Heart right ventricle (tissue), 16 donors: Measurements from ENCODE around the gene IPP. TPM values are rescaled to one million over a fixed set of nuclear protein-coding genes. Genes with fewer than 3 reads are reported as not detected.

Experiments used
- ATAC-seq, 8 donors: fragments of 200-7000 bp; cut with Tn5 transposase; one replicate each; pipeline ENCODE4 v1.9.1; 2020; ENCODE audit warnings: mild to moderate bottlenecking in 8 of 8, moderate library complexity in 8 of 8, moderate number of reproducible peaks in 1 of 8
- DNase-seq, 2 donors: peaks; one replicate each; pipeline ENCODE4 v3.0.0-alpha.2; 2020
- H3K27ac ChIP-seq, 10 donors: fragments of 200-600 bp; sonication (generic) in 2 of 10; one replicate each; pipeline versions ENCODE4 v1.5.0 to v1.8.0; 2020 to 2022; ENCODE audit warnings: mild to moderate bottlenecking in 3 of 10
- H3K27me3 ChIP-seq, 7 donors: fragments of 200-600 bp; one replicate each; pipeline ENCODE4 v1.8.0; 2021 to 2022; ENCODE audit warnings: mild to moderate bottlenecking in 2 of 7
- H3K36me3 ChIP-seq, 9 donors: fragments of 200-600 bp; sonication (generic) in 1 of 9; one replicate each; pipeline versions ENCODE4 v1.5.0 to v1.8.0; 2020 to 2022; ENCODE audit warnings: mild to moderate bottlenecking in 2 of 9
- H3K4me1 ChIP-seq, 9 donors: fragments of 200-600 bp; sonication (generic) in 1 of 9; one replicate each; pipeline versions ENCODE4 v1.5.0 to v1.8.0; 2020 to 2022; ENCODE audit warnings: mild to moderate bottlenecking in 4 of 9
- H3K4me3 ChIP-seq, 10 donors: fragments of 200-600 bp; sonication (generic) in 2 of 10; one replicate each; pipeline versions ENCODE4 v1.5.0 to v1.8.0; 2020 to 2022; ENCODE audit warnings: mild to moderate bottlenecking in 7 of 10, moderate library complexity in 2 of 10
- H3K9me3 ChIP-seq, 11 donors: fragments of 200-600 bp in 10 of 11; sonication (generic) in 2 of 11; one replicate each; pipeline versions ENCODE4 v1.5.0 to v1.8.0; 2013 to 2022; ENCODE audit warnings: mild to moderate bottlenecking in 2 of 11, control low read depth in 1 of 11, moderate library complexity in 1 of 11
- WGBS, 2 donors: extraction: QIAGEN DNeasy Blood & Tissue Kit; methylation state at CpG; one replicate each; pipeline ENCODE4 v1.1.7; 2013; ENCODE audit warnings: inconsistent platforms in 1 of 2; 5-methylcytosine and 5-hydroxymethylcytosine counted together
- intact Hi-C, 10 donors: fragments of 100-400 bp; cut with DNase I; formaldehyde crosslinking; loops; one replicate each; pipeline versions ENCODE4 v1.11.1 to v1.14.2; 2022
- polyA plus RNA-seq, 2 donors: library from polyadenylated mRNA; stranded (reverse); fragments of 200-250 nt; gene quantifications; one replicate each; pipeline ENCODE4 v1.2.3, GENCODE V29; 2013
- total RNA-seq, 10 donors: library from RNA; stranded (reverse); fragmentation: NEBNext Ultra II Directional in 3 of 10; extraction: Animal tissue kit (Norgen Biotek cat#: 25700) in 3 of 10; gene quantifications; one replicate each; pipeline versions ENCODE4 v1.2.1 to v1.2.4, GENCODE V29; 2021 to 2023
- TF ChIP-seq, protein P1 (sequence below), 9 donors: fragments of 200-600 bp; sonication (generic) in 2 of 9; IDR thresholded peaks; one replicate each; pipeline versions ENCODE4 v1.5.0 to v1.8.0; 2021 to 2022; ENCODE audit warnings: antibody characterized with exemption in 9 of 9, mild to moderate bottlenecking in 5 of 9, moderate library complexity in 1 of 9
- donor health status: Arrhythmogenic right ventricular cardiomyopathy.
- donor health status: ischemic (EF 13 %, LVEDD 7.1; RV severe dilation, severe dysfunction).
- donor health status: healthy with polysubstance abuse.
- donor health status: DM: no; HTN: yes; CAD: no.
- donor health status: DM: no; HTN: no; CAD: no.
- donor health status: ischemic (EF 25% LVEDD 6.9; RV normal size, moderate dysfunction).
- donor health status: ischemic (EF 25% LVEDD 5.7; RV mildly dilated, moderate dysfunction).
- donor health status: healthy.
- donor health status: DM: yes; HTN: yes; CAD: no.
- donor health status: Ischemic cardiomyopathy.
- donor health status: ischemic (EF 35%, LVEDD 5.7; RV mildly dilated, moderate dysfunction).
- donor health status: nonischemic (EF 11% LVEDD 7.7; RV severe dilation, severe dysfunction).
- donor health status: DM: yes; HTN: yes; CAD: no.
- donor health status: PGD.
- donor health status: ischemic (EF 29% LVEDD 5.4; RV normal size, mild dysfunction).
- donor health status: nonischemic (EF 23%, LVEDD 6.1; RV moderate dilation, normal function).

The IPP gene
- total and polyA plus RNA-seq, 12 donors = 2.1 to 30.0 (median 20.6) TPM

DNA sequence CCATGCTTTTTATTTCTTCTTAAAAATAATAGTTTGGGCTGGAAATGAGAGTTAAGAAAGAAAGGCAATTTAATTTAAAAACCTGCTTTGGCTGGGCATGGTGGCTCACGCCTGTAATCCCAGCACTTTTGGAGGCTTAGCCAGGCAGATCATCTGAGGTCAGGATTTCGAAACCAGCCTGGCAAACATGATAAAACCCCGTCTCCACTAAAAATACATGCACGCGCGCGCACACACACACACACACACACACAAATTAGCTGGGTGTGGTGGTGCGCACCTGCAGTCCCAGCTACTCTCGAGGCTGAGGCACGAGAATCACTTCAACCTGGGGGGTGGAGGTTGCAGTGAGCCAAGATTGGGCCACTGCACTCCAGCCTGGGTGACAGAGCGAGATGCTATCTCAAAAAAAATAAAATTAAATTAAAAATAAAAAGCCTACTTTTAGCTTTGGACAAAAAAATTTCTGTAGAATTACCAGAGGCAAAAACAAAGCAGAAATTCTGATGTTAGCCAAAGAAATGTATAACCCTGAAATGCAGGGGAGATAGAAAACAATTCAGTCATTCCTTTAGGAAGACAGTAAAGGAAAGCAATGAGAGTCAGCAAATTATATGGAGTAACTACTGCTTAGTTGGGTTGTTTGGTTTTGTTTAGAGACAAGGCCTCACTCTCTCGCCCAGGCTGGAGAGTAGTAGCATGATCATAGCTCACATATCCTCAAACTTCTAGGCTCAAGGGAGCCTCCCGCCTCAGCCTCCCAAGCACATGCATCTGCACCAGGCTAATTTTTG lies 15.7 kb upstream of the IPP start:
- TF ChIP-seq, protein P1, sequence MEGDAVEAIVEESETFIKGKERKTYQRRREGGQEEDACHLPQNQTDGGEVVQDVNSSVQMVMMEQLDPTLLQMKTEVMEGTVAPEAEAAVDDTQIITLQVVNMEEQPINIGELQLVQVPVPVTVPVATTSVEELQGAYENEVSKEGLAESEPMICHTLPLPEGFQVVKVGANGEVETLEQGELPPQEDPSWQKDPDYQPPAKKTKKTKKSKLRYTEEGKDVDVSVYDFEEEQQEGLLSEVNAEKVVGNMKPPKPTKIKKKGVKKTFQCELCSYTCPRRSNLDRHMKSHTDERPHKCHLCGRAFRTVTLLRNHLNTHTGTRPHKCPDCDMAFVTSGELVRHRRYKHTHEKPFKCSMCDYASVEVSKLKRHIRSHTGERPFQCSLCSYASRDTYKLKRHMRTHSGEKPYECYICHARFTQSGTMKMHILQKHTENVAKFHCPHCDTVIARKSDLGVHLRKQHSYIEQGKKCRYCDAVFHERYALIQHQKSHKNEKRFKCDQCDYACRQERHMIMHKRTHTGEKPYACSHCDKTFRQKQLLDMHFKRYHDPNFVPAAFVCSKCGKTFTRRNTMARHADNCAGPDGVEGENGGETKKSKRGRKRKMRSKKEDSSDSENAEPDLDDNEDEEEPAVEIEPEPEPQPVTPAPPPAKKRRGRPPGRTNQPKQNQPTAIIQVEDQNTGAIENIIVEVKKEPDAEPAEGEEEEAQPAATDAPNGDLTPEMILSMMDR (IDR thresholded peaks at IDR 0.05) = no peak
- Histone ChIP-seq H3K27me3 (no peaks in the 10 kb centered on the region), H3K4me3 (no peak overlapping the region), H3K36me3 (no peaks in the 10 kb centered on the region), H3K4me1 (no peaks in the 10 kb centered on the region), H3K27ac (no peak overlapping the region), H3K9me3 (no peaks in the 10 kb centered on the region)
- intact Hi-C loops = no loop called here
- ATAC-seq (no peak), DNase-seq (no peak)
- 88 to 94% methylated on average over 13 of the region's 13 CpGs for WGBS, 2 donors

DNA sequence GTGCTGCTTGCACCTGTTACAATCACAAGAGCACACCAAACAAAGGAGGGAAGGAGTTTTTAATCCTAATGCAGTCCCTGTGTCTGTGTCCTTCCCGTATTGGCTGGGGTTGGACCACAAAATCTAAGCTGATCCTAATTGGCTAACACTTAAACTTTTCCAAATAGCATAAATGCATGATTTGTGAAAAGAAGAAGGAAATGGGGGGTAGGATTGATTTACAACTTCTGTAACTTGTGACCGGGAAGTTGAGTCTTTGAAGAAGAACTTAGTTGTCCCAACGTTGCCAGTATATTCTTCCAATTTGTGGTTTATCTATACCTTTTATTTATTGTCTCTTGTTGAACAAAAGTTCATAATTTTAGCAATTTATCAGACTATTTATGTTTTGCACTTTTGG lies 11.8 kb upstream of the IPP start:
- Histone ChIP-seq H3K4me3 (no peak overlapping the region), H3K27ac (no peak overlapping the region), H3K9me3 (no peaks in the 10 kb centered on the region), H3K27me3 (no peaks in the 10 kb centered on the region), H3K36me3 (no peaks in the 10 kb centered on the region), H3K4me1 (no peaks in the 10 kb centered on the region)
- DNase-seq (no peak), ATAC-seq (no peak)
- WGBS, 2 donors = 70 to 74% methylated on average over 3 of the region's 3 CpGs
- TF ChIP-seq, protein P1 (IDR thresholded peaks at IDR 0.05) = no peak
- intact Hi-C loops = no loop called here

DNA sequence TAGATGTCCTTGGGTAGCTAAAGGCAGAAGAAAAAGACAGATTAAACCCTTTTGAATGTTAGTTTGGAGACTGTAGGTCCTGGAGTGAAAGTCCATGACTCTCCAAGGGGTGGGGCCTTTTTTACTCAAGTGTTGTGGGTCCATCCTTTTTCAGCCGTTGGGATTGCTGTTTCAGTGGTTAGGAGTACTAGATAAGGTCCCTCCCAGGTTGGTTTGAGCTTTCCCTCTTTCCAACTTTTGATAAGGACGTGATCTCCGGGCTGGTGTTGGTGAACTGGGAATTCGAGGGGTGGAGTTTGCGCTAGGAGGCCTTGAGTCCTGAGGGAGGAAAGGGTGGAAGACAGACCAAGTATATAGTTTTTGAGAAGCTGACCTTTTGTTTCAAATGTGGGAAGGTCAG lies 5.2 kb upstream of the IPP start:
- intact Hi-C loops = loop anchor here in 1 of 10 donors (5.0 kb wide), 1 partner anchor 47 kb away; the partner anchor contains the start of gene MAST2
- Histone ChIP-seq H3K27me3 (no peaks in the 10 kb centered on the region), H3K4me1 (peaks cover 0 to 11% (median 7%) of the 10 kb centered on the region in 9 donors), H3K27ac (no peak overlapping the region), H3K36me3 (no peaks in the 10 kb centered on the region), H3K4me3 (no peak overlapping the region), H3K9me3 (peaks cover 0 to 15% (median 3%) of the 10 kb centered on the region in 11 donors)
- TF ChIP-seq, protein P1 (IDR thresholded peaks at IDR 0.05) = no peak
- 63 to 64% methylated on average over 5 of the region's 5 CpGs for WGBS, 2 donors
- no peak for DNase-seq
- no peak for ATAC-seq

DNA sequence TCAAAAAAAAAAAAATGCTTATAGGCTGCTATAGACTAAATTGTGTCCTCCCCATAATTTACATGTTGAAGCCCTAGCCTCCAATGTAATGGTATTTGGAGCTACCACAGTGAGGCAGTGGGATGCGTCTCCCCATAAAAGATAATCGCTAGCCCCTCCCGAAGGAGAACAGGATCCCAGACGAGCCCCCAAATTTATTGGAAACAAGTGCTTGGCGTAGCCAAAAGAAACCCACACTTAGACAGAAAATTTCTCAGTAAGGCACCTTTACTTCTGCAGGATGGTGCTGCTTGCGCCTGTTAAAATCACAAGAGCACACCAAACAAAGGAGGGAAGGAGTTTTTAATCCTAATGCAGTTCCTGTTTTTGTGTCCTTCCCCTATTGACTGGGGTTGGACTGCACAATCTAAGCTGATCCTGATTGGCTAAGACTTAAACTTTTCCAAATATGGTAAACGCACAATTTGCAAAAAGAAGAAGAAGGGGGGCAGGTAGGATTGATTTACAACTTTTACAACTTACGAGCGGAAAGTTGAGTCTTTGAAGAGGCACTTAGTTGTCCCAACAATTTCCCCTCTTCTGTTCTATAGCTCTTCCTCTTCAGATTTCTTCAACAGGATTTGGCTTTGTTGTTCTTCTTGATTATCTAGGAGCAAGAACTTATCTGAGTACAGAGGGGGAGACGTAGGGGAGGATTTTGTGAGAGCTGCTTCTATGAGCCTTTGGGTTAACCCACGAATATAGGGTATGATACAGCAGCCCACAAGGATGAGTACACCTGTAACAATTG lies 3.0 kb upstream of the IPP start:
- Histone ChIP-seq H3K4me3 (no peak overlapping the region), H3K27me3 (no peaks in the 10 kb centered on the region), H3K36me3 (no peaks in the 10 kb centered on the region), H3K9me3 (peaks cover 0 to 15% (median 3%) of the 10 kb centered on the region in 11 donors), H3K27ac (no peak overlapping the region), H3K4me1 (peaks cover 0 to 18% (median 7%) of the 10 kb centered on the region in 9 donors)
- ATAC-seq = no peak
- intact Hi-C loops = loop anchor here in 5 of 10 donors (5.0 kb wide), 2 partner anchors 49 to 66 kb away; partner anchors contain the start of genes MAST2 (in 3 of the 5), GPBP1L1 (in 2 of the 5) and TMEM69 (in 2 of the 5)
- TF ChIP-seq, protein P1 (IDR thresholded peaks at IDR 0.05) = no peak
- WGBS, 2 donors = 94% methylated on average over 11 of the region's 11 CpGs
- no peak for DNase-seq
